PC-9 (cell line): ENCODE data around the gene TFB2M.

Experiments
- EZH2 ChIP-seq: fragments of 200-600 bp; sonication (generic); IDR thresholded peaks from 2 replicates; pipeline ENCODE4 v1.8.0; 2017; ENCODE audit warnings: antibody characterized with exemption, low read depth
- TF ChIP-seq, protein P1 (sequence below): fragments of 200-600 bp; sonication (generic); conservative IDR thresholded peaks from 2 replicates; pipeline ENCODE4 v1.6.1; 2017; ENCODE audit warnings: mixed run types, antibody characterized with exemption, mild to moderate bottlenecking, moderate library complexity

DNA sequence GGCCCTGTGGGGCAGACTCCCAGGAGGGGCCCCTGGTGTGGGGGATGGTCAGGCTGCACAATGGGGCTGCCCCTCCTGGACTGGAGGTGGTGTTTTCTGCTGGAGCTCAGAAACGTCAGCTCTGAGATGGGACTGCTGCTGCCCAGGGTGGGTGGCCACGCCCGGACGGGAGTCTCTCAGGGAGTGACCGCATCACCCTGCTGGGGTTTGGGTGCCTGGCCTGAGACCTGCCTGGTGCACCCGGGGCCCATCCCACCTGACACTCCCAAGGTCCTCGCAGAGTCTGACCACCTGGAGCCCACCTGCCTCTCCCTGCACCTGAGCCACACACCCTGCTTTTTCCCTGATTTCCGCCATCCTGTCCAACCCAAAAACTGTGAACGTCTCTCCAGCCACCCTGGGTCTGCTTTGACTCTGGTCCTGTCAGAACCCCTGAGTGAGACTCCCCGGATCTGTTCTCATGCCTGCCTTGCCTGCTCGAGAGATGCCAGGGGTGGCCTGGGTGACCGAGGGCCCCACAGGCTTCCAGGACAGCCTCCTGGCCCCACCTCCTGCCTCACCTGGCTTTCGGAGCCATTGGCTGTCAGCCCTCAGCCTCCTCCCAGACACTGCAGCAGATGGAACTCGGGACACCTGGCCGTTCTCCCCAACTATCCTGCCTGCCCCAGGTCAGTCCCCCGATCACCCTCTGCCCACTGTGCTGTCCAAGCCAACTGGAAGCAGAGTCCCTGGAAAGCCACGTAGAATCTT, 47.4 kb downstream of the TFB2M start:
- TF ChIP-seq, protein P1, sequence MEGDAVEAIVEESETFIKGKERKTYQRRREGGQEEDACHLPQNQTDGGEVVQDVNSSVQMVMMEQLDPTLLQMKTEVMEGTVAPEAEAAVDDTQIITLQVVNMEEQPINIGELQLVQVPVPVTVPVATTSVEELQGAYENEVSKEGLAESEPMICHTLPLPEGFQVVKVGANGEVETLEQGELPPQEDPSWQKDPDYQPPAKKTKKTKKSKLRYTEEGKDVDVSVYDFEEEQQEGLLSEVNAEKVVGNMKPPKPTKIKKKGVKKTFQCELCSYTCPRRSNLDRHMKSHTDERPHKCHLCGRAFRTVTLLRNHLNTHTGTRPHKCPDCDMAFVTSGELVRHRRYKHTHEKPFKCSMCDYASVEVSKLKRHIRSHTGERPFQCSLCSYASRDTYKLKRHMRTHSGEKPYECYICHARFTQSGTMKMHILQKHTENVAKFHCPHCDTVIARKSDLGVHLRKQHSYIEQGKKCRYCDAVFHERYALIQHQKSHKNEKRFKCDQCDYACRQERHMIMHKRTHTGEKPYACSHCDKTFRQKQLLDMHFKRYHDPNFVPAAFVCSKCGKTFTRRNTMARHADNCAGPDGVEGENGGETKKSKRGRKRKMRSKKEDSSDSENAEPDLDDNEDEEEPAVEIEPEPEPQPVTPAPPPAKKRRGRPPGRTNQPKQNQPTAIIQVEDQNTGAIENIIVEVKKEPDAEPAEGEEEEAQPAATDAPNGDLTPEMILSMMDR: no peak
- no peak for TF ChIP-seq EZH2
